Naive thymus-derived CD8-positive, alpha-beta T cell (primary cell): ENCODE results near the gene SPTLC2. TPM values are rescaled to one million over a fixed set of nuclear protein-coding genes. Genes with fewer than 3 reads are reported as not detected.
A peak's percentile ranks its signal among the peaks of the same experiment; 100 is the strongest.

ENCODE experiments used
- ATAC-seq, 2 donors: fragments of 150-1000 bp; cut with Tn5 transposase in 1 of 2; sonication (Bioruptor Pico), chemical (Tn5 transposase) in 1 of 2; 1 replicate in 1 of 2; 2 replicates in 1 of 2; pipeline ENCODE4 v1.10.0; 2021; ENCODE audit warnings: mild to moderate bottlenecking in 2 of 2, moderate library complexity in 2 of 2
- POLR2A ChIA-PET: fragments of 350-600 bp; sonication (Branson Sonifier 250); formaldehyde crosslinking; loops from one replicate; lab custom pipeline; 2021; ENCODE audit warnings: antibody characterized with exemption; lab: Charles Lee
- DNase-seq, 10 donors: peaks; one replicate each; pipeline versions ENCODE4 v3.0.0 to v3.0.0-alpha.2; 2020 to 2022
- H3K27ac Mint-ChIP-seq, 10 donors: one replicate each; pipeline ENCODE4 v1.8.0; 2020 to 2022; ENCODE audit warnings: mild to moderate bottlenecking in 10 of 10, mixed read lengths in 10 of 10, moderate library complexity in 4 of 10, inconsistent platforms in 1 of 10
- H3K27me3 Mint-ChIP-seq, 5 donors: one replicate each; pipeline ENCODE4 v1.8.0; 2021 to 2022; ENCODE audit warnings: mixed read lengths in 5 of 5
- H3K36me3 Mint-ChIP-seq, 3 donors: one replicate each; pipeline ENCODE4 v1.8.0; 2020 to 2022; ENCODE audit warnings: mixed read lengths in 3 of 3, mild to moderate bottlenecking in 2 of 3, inconsistent platforms in 1 of 3
- H3K4me1 Mint-ChIP-seq, 4 donors: one replicate each; pipeline ENCODE4 v1.8.0; 2021 to 2022; ENCODE audit warnings: mixed read lengths in 4 of 4
- H3K4me3 Mint-ChIP-seq, 10 donors: one replicate each; pipeline ENCODE4 v1.8.0; 2020 to 2022; ENCODE audit warnings: mild to moderate bottlenecking in 10 of 10, mixed read lengths in 10 of 10, moderate library complexity in 6 of 10, inconsistent platforms in 1 of 10
- H3K9me3 Mint-ChIP-seq, 9 donors: one replicate each; pipeline ENCODE4 v1.8.0; 2020 to 2022; ENCODE audit warnings: mixed read lengths in 9 of 9, mild to moderate bottlenecking in 3 of 9, inconsistent platforms in 1 of 9, moderate library complexity in 1 of 9
- polyA plus RNA-seq, 3 donors: library from polyadenylated mRNA; unstranded; fragments of 300-500 nt; fragmentation: Illumina TruSeq; gene quantifications; one replicate each; pipeline ENCODE4 v1.2.3, GENCODE V29; 2021
- total RNA-seq, 8 experiments: library from RNA in 2 of 8; stranded (reverse) in 2 of 8; gene quantifications; one replicate each; pipeline ENCODE4 v1.2.3 and lab custom pipeline; 2021 to 2026

Gene SPTLC2
- total and polyA plus RNA-seq, 5 experiments from 2014 or later = 10.0 to 26.0 (median 11.8) TPM

- no peaks in the 10 kb centered on the region for H3K36me3 Mint-ChIP-seq
- no peaks in the 10 kb centered on the region for H3K9me3 Mint-ChIP-seq
- peaks cover 20 to 50% (median 43%) of the 10 kb centered on the region in 4 donors for H3K4me1 Mint-ChIP-seq
- ATAC-seq (peak in 1 of 2 donors; percentile 0), DNase-seq (peak in 2 of 10 donors; percentile 0 to 15)
- H3K4me3 Mint-ChIP-seq = peak overlapping the region; percentile 87 to 97 (median 92)
- peak overlapping the region; percentile 19 to 93 (median 88) for H3K27ac Mint-ChIP-seq
- no peaks in the 10 kb centered on the region for H3K27me3 Mint-ChIP-seq
- POLR2A ChIA-PET = interaction anchor here (0.6 to 1.0 kb wide), 4 partner anchors 9 to 212 kb away, joined by 3 to 8 read pairs (median 4); no protein-coding TSS in a partner anchor
These were observed 344 bp downstream of the SPTLC2 start for GRCh38 chr14:77616133-77616453.

GRCh38 chr14:77615361-77616132 lies 890 bp downstream of the SPTLC2 start:
- H3K27me3 Mint-ChIP-seq = no peaks in the 10 kb centered on the region
- POLR2A ChIA-PET = interaction anchor here (0.6 to 1.0 kb wide), 4 partner anchors 8 to 212 kb away, joined by 3 to 8 read pairs (median 4); no protein-coding TSS in a partner anchor
- ATAC-seq (no peak), DNase-seq (no peak)
- H3K4me3 Mint-ChIP-seq = peak overlapping the region; percentile 87 to 97 (median 92)
- H3K36me3 Mint-ChIP-seq = no peaks in the 10 kb centered on the region
- peaks cover 20 to 51% (median 44%) of the 10 kb centered on the region in 4 donors for H3K4me1 Mint-ChIP-seq
- peak overlapping the region; percentile 19 to 93 (median 86) for H3K27ac Mint-ChIP-seq
- H3K9me3 Mint-ChIP-seq = no peaks in the 10 kb centered on the region

GRCh38 chr14:77613201-77613600 lies 3.2 kb downstream of the SPTLC2 start:
- Mint-ChIP-seq H3K9me3 (no peaks in the 10 kb centered on the region), H3K4me1 (peaks cover 21 to 70% (median 59%) of the 10 kb centered on the region in 4 donors), H3K27me3 (no peaks in the 10 kb centered on the region), H3K27ac (peak overlapping the region in 4 of 10 donors; percentile 25 to 57 (median 38)), H3K36me3 (no peaks in the 10 kb centered on the region), H3K4me3 (peak overlapping the region in 5 of 10 donors; percentile 2 to 67 (median 22))
- POLR2A ChIA-PET = no interaction called here
- ATAC-seq (no peak), DNase-seq (no peak)

DNA sequence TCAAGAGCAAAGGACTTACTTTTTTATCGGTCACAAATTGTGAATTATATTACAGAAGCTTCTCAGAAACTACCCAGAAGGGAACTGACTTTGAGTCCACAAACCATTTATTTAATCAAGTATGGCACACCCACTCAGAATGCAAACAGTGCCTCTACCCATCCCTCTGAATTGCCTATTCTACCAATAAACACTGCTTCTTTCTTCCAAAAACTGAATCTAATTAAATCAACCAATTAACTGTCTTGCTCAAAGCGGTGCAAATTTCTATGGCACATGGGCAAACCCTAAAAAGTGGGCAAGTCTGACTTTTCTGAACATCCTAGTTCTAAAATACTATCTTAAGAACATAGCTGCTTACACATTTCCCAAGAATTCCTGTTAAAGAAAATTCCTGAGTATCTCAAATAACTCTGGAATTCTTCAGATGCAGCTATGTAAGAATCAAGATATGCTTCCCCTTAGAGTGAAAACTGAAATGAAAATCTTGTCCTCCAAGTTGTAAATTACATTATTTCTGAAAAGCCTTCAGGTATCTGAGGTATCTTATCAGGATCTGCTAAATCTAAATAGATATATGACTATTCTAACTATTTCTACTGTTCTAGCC lies 4.3 kb downstream of the SPTLC2 start:
- Mint-ChIP-seq H3K27me3 (no peaks in the 10 kb centered on the region), H3K36me3 (no peaks in the 10 kb centered on the region), H3K27ac (peak overlapping the region in 2 of 10 donors; percentile 2 to 37), H3K4me1 (peaks cover 25 to 73% (median 66%) of the 10 kb centered on the region in 4 donors), H3K4me3 (peak overlapping the region in 1 of 10 donors; percentile 29), H3K9me3 (no peaks in the 10 kb centered on the region)
- POLR2A ChIA-PET = interaction anchor here (0.5 kb wide), 1 partner anchor 31 kb away, joined by 6 read pairs; no protein-coding TSS in a partner anchor
- no peak for ATAC-seq
- no peak for DNase-seq

GRCh38 chr14:77610553-77610952 lies 5.9 kb downstream of the SPTLC2 start:
- no peaks in the 10 kb centered on the region for H3K36me3 Mint-ChIP-seq
- no peak overlapping the region for H3K4me3 Mint-ChIP-seq
- no peak for ATAC-seq
- no peaks in the 10 kb centered on the region for H3K9me3 Mint-ChIP-seq
- no peak for DNase-seq
- no peak overlapping the region for H3K27ac Mint-ChIP-seq
- no peaks in the 10 kb centered on the region for H3K27me3 Mint-ChIP-seq
- POLR2A ChIA-PET = no interaction called here
- peaks cover 23 to 83% (median 63%) of the 10 kb centered on the region in 4 donors for H3K4me1 Mint-ChIP-seq

GRCh38 chr14:77609922-77610321 lies 6.5 kb downstream of the SPTLC2 start:
- Mint-ChIP-seq H3K36me3 (no peaks in the 10 kb centered on the region), H3K4me1 (peaks cover 16 to 83% (median 62%) of the 10 kb centered on the region in 4 donors), H3K27ac (no peak overlapping the region), H3K9me3 (no peaks in the 10 kb centered on the region), H3K27me3 (no peaks in the 10 kb centered on the region), H3K4me3 (no peak overlapping the region)
- ATAC-seq = no peak
- no peak for DNase-seq
- POLR2A ChIA-PET = no interaction called here

- Mint-ChIP-seq H3K4me1 (peaks cover 14 to 79% (median 53%) of the 10 kb centered on the region in 4 donors), H3K27ac (peak overlapping the region in 8 of 10 donors; percentile 4 to 91 (median 64)), H3K27me3 (no peaks in the 10 kb centered on the region), H3K4me3 (peak overlapping the region in 9 of 10 donors; percentile 30 to 78 (median 61)), H3K36me3 (no peaks in the 10 kb centered on the region), H3K9me3 (no peaks in the 10 kb centered on the region)
- ATAC-seq (peak in 1 of 2 donors; percentile 53), DNase-seq (peak in 1 of 10 donors; percentile 5)
- POLR2A ChIA-PET = interaction anchor here (0.8 to 1.6 kb wide), 2 partner anchors 8 to 10 kb away, joined by 4 to 5 read pairs; partner anchors contain the start of gene SPTLC2
These were observed 8.6 kb downstream of the SPTLC2 start for GRCh38 chr14:77607741-77608302.

- Mint-ChIP-seq H3K27ac (peak overlapping the region in 2 of 10 donors; percentile 14 to 25), H3K4me3 (peak overlapping the region in 1 of 10 donors; percentile 5), H3K27me3 (no peaks in the 10 kb centered on the region), H3K4me1 (peaks cover 19 to 84% (median 61%) of the 10 kb centered on the region in 4 donors), H3K9me3 (no peaks in the 10 kb centered on the region), H3K36me3 (no peaks in the 10 kb centered on the region)
- ATAC-seq = no peak
- POLR2A ChIA-PET = no interaction called here
- DNase-seq = no peak
These were observed 11.0 kb downstream of the SPTLC2 start for GRCh38 chr14:77605392-77605972.

GRCh38 chr14:77603654-77604255 lies 12.7 kb downstream of the SPTLC2 start:
- peak in 1 of 2 donors; percentile 41 for ATAC-seq
- peak overlapping the region in 7 of 10 donors; percentile 3 to 79 (median 39) for H3K27ac Mint-ChIP-seq
- DNase-seq = no peak
- H3K27me3 Mint-ChIP-seq = no peaks in the 10 kb centered on the region
- H3K36me3 Mint-ChIP-seq = no peaks in the 10 kb centered on the region
- no peaks in the 10 kb centered on the region for H3K9me3 Mint-ChIP-seq
- peak overlapping the region in 3 of 10 donors; percentile 4 to 39 (median 6) for H3K4me3 Mint-ChIP-seq
- peaks cover 24 to 88% (median 66%) of the 10 kb centered on the region in 4 donors for H3K4me1 Mint-ChIP-seq
- POLR2A ChIA-PET = no interaction called here

GRCh38 chr14:77603031-77603430 lies 13.4 kb downstream of the SPTLC2 start:
- no peaks in the 10 kb centered on the region for H3K9me3 Mint-ChIP-seq
- POLR2A ChIA-PET = no interaction called here
- no peak for DNase-seq
- H3K27ac Mint-ChIP-seq = peak overlapping the region in 2 of 10 donors; percentile 47 to 49
- no peaks in the 10 kb centered on the region for H3K27me3 Mint-ChIP-seq
- H3K4me3 Mint-ChIP-seq = no peak overlapping the region
- peaks cover 25 to 88% (median 65%) of the 10 kb centered on the region in 4 donors for H3K4me1 Mint-ChIP-seq
- no peak for ATAC-seq
- no peaks in the 10 kb centered on the region for H3K36me3 Mint-ChIP-seq

DNA sequence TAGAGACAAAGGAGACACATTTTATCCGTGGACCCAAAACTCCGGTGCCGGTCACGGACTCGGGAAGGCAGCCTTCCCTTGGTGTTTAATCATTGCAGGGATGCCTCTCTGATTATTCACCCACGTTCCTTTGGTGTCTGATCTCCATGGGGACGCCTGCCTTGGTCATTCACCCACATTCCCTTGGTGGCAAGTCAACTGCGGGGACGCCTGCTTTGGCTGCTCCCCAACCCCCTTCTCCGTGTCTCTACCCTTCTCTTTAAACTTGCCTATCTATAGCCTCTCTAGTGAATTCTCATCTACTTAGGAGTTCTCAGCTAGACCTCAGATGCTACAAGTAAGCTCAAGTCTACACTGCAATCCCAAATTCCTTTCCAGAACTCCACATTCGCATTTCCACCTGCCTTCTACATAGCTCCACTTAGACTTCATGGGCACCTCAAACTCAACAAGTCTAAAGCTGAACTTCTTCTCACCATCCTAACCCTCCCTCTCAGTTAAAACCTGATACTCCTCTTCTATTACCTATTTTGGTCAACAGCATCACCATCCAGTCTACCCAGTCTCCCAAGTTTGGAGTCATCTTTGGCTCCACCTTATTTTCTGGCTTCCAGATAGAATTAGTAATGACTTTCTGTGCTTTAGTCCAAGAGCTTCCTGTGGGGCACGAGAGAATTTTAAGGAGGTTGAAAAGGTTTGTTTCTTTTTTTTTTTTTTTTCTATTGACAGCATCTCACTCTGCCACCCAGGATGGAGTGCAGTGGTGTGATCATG lies 14.4 kb downstream of the SPTLC2 start:
- peaks cover 0 to 1% (median under 1%) of the 10 kb centered on the region in 3 donors for H3K36me3 Mint-ChIP-seq
- no peaks in the 10 kb centered on the region for H3K9me3 Mint-ChIP-seq
- POLR2A ChIA-PET = interaction anchor here (0.6 kb wide), 1 partner anchor 20 kb away, joined by 4 read pairs; no protein-coding TSS in a partner anchor
- H3K4me3 Mint-ChIP-seq = peak overlapping the region in 1 of 10 donors; percentile 29
- H3K27ac Mint-ChIP-seq = peak overlapping the region in 7 of 10 donors; percentile 5 to 90 (median 49)
- peaks cover 22 to 80% (median 61%) of the 10 kb centered on the region in 4 donors for H3K4me1 Mint-ChIP-seq
- H3K27me3 Mint-ChIP-seq = no peaks in the 10 kb centered on the region
- no peak for DNase-seq
- no peak for ATAC-seq
